GM18907 (cell line): Measurements from ENCODE around the gene FOXO3.
"Not testable (repeated sequence)": the region's sequence is repeated elsewhere in the genome, so short reads cannot be mapped to it uniquely, and the experiment has no call there.

Source experiments
- ATAC-seq: cut with Tn5 transposase; IDR thresholded peaks from one replicate; pipeline ENCODE4 v1.9.1; 2021; ENCODE audit warnings: mild to moderate bottlenecking, moderate library complexity; ENCODE audit not compliant: unreplicated experiment

Gene FOXO3

DNA sequence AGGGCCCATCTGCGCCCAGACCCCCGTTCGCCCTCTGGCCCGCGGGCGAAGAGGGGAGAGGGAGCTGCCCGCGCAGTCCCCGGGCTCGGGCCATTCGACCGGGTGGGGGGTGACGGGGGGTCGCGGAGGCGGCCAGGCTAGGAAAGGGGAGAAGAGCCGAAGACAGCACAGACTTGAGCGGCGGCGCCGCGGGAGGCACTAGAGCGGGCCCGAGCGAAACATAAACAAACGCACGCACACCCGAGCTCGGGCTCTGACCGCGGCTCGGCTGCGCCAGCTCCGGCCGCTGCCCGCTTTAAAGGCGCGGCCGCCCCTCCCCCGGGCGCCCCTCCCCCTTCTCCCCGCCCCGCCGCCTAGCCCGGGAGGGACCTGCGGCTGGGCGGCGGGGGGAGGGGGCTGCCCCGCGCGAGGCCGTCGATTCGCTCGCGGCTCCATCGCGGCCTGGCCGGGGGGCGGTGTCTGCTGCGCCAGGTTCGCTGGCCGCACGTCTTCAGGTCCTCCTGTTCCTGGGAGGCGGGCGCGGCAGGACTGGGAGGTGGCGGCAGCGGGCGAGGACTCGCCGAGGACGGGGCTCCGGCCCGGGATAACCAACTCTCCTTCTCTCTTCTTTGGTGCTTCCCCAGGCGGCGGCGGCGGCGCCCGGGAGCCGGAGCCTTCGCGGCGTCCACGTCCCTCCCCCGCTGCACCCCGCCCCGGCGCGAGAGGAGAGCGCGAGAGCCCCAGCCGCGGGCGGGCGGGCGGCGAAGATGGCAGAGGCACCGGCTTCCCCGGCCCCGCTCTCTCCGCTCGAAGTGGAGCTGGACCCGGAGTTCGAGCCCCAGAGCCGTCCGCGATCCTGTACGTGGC lies at the start of gene FOXO3:
FOXO3 (plus strand) TSS at position 455 of the 846 bp plus-strand sequence; CDS start at position 747, 292 bp downstream.
- ATAC-seq, result no peak

DNA sequence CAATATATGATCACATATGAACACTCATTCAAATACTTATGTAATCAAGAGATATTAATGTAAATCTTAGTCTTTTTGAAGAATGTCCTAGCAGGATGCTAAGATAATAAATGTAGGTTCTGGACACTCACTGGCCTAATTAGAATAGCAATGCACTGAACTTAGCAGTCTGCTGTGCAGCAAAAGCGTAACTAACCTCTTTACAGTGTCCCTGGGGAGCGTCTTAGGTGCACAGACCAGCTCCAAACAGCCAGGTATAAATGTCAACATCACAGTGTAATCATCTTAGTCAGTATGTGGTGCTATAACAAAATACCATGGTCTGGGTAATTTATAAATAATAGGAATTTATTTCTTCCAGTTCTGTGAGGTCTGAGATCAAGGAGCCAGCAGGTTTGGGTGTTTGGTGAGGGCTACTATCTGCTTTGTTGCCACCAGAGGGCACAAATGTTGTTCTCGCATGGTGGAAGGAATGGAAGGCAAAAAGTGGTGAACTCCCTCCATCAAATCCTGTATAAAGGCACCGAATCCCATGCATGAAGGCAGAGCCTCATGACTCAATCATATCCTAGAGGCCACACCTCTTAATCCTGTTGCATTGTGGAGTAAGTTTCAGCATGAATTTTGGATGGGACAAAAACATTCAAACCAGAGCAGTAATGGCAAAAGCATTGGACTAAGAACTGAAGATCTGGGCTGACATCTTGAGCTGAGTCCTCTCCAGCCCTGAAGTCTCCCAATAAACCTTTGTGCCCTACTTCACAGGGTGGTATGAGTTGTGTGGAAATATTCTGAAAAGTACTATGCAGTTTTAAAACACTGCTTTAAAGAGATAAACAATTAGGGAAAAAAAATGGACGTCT lies 41.8 kb upstream of the FOXO3 start:
- no peak for ATAC-seq

DNA sequence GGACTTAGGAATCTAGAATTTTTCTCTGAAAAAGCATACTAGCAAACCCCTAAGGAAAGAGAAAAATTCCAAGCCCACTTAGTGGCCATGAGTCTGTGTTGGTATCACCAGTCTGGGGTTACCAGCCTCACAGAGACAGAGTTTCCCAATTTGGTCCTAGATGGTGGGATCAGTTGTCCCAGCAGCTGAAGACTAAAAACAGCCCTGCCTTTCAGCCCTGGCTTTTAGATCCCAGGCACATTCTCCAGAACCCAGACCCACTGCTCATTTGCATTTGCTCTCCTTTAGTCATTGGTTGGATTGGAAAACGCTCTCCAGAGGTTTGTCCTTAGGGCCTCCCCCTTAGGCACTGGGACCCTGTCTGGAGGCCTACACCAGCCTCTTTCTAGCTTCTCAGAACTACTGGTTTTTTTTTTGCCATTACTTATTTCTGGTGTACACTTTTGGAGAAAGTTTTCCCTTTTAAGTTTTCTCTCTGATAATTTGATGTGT lies 39.1 kb upstream of the FOXO3 start:
- ATAC-seq, result no peak

DNA sequence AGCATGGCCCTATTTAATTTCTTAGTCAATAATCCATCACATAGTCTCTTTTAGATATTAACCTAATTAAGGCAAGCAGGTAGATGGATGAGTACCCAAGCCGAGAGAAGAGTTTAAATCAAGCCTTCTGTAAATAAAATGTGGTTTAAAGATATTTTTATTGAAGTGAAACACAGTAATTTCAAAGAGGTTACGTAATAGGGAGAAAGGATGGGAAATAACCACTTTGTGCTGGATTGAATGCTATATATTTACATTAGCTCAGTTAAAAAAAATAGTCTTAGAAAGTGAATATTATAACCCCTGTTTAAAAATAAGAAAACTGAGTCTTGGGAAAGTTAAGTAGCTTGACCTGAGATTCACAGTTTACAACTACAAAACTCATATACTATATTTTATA lies 37.0 kb upstream of the FOXO3 start:
- no peak for ATAC-seq

DNA sequence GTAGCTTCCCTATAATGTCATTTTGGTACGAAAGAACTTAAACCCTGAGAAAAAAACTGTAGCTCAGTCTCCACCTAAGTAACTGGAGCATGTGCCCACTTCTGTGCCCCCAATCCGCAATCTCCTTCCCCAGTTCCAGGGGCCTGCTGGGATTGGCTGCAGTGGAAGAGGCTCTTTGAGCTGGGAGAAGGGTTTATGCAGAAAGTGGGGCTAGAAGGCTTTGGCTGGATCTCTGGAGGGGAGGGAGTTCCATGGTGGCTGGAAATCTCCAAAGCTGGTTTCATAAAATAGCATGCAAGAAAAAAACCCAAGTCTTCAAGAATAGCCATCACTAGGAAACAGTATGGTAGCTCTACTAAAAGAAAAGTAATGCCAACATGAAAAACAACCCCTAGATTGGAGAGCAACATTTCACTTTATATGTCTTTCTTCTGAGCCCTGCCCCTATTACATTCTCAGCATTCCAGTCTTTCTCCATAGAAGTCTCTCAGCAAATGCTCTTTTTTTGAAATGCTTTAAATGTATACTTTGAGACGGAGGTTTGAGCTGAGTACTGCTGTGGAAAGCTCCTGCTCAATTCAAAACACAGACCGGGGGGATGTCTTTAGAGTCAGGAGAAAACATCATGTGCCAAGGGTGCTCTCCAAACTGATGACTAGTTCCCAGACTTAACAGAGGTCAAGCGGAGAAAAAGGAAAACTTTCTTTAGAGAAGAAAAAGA lies 36.0 kb upstream of the FOXO3 start:
- no peak for ATAC-seq

DNA sequence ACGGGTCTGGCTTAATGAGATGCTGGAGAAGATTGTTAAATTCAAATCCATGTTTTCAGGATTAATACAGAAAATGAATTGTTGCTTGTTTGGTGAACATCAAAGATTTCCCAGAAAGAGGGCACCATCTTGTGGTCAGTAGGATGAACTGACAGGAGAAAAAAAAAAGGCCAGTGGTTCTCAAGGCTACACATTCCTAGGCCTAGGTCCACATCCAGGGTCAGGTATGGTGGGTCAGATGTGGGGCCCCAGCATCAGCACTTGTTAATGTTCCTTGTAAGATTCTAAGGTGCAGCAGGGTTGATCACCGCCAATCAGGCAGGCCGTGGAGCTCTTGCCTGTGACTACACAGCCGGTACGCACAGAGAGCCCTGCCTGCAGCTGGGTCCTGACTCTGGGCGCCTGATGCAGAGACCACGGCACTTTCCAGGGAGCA lies 34.0 kb upstream of the FOXO3 start:
- no peak for ATAC-seq

DNA sequence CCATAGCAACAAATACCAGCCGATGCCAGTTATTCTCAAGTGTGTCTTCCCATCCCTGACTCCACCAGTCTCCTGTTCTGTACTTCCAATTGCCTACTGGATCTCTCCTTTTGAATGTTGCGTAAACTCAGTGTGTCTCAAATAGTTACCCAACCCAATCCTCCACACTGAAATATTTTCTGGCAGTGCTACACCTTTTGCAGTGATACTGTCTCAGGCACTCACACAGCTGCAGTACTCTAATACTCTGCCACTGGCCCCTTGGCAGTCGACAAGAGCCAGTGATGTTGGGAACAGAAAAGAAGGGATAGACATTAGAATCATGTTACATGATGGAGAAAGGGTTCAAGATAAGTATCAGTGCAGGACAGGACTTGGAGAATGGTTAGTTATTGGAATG lies 31.8 kb upstream of the FOXO3 start:
- no peak for ATAC-seq

DNA sequence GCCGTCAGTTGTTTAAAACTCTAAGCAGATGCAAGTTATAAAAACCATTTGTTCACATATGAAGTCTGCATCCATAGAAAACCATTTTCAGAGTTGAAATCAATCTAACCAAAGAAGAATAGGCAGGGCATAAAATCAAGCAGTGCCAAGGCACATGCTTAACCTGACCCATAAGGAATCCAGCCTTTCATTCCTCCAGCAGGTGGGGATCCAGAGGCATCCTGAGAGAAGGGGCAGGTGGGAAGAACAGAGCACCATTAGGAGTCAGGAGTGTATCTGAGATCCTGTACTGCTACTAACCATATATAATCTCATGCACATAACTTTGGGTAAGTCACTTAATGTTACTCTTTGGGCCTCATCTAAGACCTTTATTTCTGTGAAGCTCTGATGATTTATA lies 29.4 kb upstream of the FOXO3 start:
- ATAC-seq, result no peak

DNA sequence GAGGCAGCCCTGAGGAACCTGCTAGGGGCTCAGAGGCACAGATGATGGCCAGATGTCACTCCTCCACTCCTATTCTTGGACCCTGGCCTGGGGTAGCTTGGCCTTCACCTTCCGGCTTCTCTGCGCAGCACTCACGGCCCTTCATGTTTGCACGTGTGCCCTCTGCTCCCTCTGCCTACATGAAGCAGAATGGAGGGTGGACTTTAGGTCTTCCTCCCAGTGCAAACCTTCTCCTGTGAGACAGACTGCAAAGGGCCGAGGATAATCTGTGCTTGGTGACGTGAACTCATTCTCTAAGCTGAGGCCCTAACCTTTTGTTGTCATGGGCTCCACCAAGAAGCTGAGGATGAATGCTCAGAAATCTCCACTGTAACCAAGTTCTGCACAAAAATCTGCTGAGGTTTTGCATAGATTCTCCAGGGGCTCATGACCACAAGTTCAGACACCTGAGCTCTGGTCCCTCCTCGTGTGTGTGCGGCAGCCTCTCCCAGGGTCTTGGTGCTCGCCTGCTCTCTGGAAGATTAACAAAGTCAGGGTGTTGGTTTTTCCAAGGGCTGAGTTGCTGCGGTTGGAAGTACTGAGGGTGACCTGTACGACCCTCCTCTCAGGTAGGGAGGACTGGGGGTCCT lies 25.5 kb upstream of the FOXO3 start:
- no peak for ATAC-seq

DNA sequence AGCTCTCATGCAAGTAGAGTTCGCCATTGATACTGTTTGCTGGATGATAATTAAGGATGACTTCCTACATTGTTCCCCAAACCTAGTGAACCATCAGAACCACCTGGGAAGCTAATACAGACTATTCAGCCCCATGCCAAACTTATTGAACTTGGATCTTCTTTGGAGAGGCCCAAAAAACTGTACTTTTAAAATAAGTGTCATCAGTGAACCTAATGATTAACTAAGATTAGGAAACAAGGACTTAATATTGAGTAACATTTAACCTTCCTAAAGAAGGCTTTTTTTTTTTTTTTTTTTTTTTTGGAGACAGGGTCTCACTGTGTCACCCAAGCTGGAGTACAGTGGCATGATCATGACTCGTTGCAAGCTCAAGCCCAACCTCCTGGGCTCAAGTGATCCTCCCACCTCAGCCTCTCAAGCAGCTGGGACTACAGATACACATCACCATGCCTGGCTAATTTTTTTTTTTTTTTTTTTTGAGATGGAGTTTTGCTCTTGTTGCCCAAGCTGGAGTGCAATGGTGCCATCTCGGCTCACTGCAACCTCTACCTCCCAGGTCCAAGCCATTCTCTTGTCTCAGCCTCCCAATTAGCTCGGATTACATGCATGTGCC lies 24.7 kb upstream of the FOXO3 start:
- ATAC-seq, result not testable (repeated sequence)

DNA sequence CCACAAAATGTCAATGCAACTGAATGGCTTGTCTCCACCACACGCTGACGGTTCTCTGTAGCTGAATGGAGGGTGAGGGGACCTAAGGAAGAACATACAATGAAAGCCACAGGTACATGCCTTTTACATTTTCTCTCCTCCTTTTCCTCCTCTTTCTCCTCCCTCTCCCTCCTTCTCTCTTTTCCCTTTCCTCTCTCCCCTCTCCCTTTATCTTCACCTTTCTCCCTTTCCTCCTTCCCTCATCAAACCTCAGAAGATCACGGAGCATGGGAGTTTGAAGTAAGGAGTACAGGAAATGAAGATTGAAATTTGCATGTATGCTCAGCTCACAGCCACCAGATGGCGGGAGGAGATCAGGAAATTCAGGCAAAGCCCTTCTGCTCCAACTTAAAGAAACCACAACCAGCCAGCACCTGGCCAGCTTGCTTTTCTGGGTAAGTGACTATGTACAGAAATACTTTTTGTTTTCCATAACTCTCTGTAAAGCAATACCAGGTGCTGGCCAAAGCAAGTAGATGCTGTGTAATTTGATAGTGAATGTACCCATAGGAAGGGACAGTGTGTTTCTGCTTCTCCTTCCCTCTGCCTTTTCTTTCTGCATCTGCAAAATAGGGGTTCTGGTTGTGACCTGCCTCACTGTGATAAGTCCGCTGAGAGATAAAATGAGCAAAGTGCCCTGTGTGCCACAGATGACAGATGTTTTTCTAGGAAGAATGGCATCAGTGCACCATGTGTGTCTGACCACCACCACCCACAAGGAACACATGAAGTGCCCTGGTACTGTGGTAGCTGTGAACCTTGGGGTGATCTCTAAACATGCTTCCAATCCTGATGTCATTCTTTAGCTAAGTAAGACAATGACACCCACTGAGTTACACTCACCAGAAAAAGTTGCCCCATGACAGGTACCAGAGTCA lies 18.6 kb upstream of the FOXO3 start:
- ATAC-seq, result no peak

DNA sequence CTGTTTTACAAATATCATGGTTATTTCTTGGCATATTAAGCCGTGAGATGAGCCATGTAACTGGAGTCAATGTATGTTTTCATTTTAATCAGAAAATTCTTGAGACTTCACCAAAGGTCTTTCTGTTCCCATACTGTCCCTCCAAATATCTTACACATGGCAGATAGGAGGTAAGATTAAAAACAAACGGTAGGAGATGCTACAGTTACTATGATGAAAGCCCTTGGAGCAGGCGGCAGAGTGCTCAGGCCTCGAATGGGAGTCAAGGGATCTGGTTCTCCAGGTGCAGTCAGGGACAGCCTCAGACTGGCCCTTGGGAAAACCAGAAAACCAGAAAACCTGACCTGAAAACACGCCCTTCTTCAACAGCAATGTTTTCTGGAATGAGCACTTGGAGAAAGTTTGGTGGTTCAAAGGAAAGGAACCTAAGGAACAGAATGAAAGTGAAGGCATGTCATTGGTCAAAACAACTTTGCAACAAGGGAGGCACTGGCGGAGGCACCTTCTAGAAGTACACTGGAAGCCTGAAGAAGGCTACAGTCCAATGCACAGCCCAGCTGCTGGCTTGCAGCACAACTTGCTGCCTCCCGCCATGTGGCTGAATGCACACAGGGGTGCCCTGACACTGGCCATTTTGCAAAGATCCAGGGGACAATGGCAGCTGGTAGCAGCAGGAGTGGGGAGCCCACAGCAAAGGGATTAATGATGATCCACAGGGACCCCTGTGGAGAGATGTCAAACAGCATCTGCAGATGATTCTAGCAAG lies 17.4 kb upstream of the FOXO3 start:
- no peak for ATAC-seq

DNA sequence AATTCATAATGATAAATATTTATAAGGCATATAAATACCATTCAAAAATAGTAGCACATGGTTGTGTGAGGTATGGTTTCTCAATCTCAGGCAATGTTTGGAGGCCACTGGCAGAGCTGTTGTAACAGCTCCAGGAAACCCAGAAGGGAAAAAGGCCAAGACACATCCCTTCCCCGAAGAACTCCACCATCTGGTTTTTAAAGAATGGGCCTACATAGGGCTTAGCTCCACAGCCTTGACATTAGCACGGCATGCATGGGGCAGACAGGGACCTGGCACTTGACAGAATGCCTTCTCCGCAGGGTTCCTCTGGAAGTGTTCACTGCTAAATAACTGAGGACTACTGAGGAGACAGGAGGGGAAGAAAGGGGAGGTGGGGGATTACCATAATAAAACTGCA lies 16.1 kb upstream of the FOXO3 start:
- ATAC-seq, result no peak

DNA sequence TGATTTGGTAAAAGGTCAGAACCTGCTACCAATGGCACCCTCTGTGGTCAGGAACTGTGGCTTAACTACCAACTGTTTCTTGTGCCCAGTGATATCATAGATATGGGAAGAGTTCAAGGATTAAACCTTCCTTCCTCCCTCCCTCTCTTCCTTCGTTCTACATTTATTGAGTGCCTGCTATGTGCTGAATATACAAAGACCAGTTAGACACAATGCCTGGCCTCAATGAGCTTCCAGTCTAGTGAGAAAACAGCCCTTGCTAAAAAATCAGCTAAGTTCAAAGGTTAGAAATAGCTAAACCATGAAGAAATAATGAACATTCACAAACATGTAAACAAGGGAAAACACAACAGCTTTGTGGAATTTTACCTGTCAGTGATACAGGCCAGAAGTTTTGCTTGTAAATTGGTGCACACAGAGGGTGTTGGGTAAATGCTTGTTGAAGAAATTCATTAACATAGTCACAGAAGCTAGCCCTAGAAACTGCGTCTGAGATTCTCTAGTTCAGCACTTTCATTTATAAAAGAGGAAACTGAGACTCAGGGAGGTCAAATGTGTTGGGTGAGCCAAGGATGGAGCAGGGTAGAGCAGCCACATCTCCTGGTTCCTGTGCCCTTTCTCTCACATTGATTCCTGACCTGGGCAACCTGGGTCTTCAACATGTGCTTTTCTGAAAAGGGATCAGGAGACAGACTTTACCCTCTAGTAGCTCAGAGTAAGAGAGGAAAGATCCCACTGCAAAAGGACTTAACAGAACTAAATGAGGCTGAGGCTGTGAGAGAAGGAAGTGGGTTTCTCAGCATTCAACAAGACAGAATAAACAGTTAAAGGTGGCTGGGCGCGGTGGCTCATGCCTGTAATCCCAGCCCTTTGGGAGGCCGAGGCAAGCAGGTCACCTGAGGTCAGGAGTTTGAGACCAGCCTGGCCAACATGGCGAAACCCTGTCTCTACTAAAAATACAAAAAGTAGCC lies 14.4 kb upstream of the FOXO3 start:
- ATAC-seq, result no peak

DNA sequence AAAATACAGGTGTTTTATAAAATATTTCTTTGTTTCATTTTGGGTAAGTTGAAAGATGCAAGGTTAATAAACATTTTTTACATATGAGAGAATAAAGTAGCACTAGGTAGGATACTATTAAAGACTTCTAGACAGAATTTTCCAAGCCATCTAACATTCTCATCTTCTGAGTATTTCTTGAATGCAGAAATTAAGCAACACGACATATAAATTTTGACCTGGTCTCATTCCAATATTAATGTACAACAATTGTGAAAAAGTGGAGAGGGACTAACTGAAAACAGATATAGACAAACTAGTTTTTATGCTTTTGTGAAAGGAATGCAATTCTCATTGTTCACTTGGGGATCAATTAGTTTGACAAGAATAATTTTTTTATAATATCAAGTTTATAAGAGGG lies 11.5 kb upstream of the FOXO3 start:
- ATAC-seq, result no peak

DNA sequence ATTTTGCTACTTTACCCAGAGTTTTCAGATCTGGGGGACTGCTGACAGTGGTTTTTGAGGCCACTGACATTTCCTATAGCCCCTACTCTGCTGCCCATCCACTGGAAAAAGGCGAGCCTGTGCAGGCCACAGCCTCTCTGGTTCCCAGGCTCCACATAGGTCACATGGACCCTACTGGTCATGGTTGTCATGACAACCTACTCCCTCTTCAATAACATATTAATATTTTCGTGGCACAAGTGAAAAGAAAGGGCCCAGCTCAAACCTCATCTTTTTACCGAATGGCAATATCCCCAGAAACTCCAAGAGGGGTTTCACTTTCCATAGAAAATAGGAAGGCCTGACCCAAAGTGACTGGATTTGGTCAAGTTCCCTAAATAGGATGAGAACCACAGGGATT lies 11.0 kb upstream of the FOXO3 start:
- no peak for ATAC-seq

DNA sequence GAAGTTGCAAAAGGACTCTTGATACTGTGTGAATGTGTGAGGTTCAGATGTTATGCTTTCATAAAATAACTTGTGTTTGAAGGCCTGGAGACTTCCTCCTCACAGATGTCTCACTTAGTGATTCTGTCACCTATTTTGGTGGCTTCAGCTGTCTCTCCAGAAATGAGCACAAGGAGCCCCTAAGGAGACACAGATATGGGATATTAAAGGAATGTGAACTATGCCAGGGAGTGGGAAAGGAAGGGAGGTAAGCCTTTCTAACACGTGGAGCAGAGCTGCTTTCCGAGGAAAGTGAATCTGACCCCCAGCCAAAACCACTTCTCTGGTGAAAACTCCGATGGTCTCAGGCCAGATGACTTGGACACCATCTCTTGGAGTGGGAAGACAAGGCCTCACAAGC lies 10.5 kb upstream of the FOXO3 start:
- ATAC-seq, result no peak
